ENCODE data around the gene MBD5.

Gene MBD5

DNA sequence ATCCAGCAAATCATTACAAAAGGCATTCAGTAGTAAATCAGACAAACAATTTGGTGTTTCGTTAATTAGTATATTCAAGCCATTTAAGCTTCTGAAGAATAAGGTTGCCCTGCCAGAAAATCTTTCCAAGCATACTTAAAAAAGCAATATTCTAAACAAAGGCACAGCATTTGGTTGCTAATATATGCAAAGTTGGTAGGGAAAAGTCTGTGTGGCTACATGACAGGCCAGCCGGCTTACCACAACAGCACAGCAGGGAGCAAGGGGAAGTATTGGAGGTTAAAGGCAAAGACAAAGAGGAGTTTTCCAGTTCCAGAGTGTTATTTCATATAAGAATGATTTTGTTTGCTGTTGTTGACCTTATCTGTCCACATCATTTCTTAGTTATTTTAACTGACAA is 282.3 kb downstream of the MBD5 start:
- no peak for DNase-seq (ENCODE audit: low spot score)

DNA sequence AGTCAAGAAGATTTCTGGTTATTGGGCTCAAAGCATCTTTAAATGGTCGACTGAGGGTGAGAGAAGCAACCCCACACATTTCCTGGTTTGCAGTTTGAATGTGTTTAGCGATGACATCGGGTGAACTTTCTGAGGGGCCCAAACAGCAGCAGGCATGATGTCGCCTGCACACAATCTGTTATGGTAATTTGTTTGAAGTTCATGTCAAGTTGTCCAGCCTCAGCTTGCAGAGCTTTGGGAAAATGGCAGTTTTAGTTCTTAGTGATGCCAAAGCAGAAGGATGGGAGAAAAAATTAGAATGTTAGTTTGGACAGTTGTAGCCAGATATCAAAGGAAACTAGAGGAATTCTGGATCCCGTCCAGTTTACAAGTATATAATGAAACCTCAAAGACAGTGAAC is 284.6 kb downstream of the MBD5 start:
- DNase-seq (ENCODE audit: low spot score): no peak

DNA sequence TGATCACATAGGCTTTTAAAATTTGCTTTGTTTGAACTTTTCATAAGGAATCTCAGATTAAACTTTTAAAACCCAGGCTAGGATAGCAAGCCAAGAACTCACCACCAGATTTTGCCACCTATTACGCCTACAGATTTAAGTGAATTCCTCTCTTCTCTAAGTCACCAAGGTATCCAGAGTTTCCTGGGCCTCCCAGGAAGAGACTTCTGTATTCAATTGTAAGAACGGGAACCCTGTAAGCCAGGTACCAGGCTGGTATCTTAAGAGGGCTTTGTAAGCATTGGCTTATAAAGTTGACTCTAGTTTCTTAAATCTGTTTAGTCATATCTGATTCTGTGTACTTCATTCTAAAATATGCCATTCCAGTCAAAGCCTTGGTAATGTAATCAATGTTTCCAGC is 285.1 kb downstream of the MBD5 start:
- DNase-seq (ENCODE audit: low spot score): no peak

DNA sequence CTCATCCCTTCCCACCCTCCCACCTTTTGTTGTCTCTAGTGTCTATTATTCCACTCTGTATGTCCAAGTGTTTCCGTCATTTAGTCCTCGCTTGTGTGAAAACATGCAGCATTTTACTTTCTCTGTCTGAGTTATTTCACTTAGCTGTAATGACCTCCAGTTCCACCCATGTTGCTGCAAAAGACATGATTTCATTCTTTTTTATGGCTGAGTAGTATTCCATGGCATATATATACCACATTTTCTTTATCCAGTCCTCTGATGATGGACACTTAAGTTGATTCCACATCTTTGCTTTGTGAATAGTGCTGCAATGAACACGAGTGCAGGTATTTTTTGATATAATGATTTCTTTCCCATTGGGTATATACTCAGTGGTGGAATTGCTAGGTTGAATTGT is 296.7 kb downstream of the MBD5 start:
- no peak for DNase-seq (ENCODE audit: low spot score)

DNA sequence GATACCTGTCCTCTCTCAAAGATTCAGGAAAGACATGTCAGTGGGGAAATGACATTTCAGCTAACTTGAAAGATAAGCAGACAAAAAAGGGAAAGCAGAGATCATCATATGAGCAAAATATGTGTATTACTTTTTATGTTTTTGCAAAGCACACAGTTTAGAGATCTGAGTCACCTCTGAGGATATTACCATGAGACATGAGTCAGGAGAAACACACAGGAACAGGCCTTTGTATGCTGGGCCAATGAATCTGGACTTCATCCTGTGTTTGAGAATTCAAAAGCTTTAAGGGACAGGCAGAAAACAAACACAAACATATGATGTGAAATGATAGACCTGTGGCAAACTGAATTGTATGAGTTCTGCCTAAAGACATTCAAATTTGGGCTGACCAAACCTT is 317.6 kb downstream of the MBD5 start:
- DNase-seq (ENCODE audit: low spot score): no peak

DNA sequence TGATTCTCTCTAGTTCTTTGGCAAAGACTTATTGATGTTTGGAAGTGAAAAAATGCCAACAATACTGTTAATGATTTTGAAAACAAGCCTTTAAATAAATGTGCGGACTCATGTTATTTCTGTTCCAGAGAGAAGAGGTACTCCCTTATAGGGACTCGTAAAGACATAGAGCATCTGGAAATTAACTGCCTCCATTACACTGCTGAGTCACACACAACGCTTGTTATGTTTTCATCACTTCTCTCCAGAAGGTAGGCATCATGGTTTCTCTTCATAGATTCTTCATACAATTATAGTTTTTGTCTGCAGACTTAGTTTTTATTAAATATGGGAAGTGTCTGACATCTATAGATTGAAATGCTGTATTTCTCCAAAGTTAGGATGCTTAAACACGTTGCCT is 321.2 kb downstream of the MBD5 start:
- DNase-seq (ENCODE audit: low spot score): no peak

DNA sequence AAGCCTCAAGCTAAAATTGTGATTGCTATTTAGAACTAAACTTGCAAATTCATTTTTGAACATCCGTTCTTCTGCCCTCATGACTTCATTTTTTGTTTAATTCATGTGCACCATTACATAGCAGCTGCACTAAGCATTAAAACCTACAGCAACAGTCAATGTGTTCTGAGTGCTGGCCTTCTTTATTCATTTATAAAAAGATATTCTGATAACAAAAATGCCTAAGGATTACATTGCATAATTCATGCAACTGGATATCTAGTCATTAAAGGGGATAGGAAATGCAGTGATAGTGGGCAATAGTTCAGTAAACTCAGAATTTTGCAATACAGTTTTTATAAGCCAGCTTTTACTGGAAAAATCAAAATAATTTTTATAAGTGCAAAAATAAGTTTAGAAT is 329.3 kb downstream of the MBD5 start:
- DNase-seq (ENCODE audit: low spot score): no peak

DNA sequence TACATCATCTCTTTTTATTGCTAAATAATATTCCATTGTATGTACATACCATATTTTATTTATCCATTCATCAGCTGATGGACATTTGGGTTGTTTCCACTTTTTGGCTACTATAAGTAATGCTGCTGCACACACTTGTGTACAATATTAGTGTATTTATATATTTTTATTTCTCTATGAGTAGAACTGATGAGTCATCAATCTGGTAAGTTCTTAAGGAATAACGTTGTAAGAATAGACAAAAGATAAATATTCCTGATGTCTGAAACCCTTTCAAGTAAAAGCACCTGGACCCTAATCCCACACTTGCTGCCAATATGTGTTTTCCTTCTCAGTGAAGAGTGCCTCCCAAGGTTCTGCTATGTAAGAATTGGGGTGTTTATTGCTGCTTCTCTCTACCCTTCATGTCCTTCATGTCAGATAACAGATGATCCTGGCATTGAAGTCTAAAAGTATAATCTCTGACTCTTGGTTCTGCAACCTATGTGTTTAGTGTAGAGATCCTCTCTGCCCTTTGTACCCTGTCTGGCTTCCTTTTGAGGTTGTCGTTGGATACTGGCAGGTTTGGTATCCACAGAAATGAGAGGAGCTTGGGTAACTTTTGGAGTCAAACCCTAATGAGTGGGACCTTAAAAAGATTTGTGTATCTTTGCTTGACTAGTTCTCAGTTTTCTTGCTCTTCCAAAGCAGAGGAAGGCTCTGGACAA is 330.7 kb downstream of the MBD5 start:
- no peak for DNase-seq (ENCODE audit: low spot score)

DNA sequence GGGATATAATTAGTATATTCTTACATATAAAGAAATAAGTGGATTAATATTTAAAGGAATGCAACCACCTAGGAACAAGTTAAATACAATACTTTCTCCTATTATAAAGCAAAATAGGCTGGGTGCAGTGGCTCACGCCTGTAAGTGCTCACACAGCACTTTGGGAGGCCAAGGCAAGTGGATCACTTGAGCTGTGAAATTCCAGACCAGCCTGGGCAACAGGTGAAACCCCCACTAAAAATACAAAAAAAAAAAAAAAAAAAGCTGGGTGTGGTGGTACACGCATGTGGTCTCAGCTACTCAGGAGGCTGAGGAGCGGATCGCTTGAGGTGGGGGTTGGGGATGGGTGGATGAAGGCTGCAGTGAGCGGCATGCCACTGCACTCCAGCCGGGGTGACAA is 337.5 kb downstream of the MBD5 start:
- DNase-seq (ENCODE audit: low spot score): no peak

DNA sequence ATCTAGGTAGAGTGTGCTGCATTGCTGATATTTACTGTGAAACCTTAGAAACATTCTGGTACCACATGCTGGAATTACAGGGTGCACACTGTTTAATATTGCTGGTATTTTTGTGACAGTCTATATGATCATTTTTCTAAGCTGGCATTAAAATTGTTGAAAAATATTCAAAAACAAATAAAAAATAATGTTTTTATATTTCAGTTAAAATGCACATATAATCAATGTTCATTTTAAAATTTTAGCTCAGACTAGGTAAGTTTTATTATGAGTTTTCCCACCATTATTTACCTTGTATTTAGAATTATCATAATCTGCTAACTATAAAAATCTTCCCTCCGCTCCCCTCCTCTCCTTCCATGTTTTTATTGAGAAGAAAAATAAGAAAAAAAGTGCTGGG is 339.8 kb downstream of the MBD5 start:
- no peak for DNase-seq (ENCODE audit: low spot score)

DNA sequence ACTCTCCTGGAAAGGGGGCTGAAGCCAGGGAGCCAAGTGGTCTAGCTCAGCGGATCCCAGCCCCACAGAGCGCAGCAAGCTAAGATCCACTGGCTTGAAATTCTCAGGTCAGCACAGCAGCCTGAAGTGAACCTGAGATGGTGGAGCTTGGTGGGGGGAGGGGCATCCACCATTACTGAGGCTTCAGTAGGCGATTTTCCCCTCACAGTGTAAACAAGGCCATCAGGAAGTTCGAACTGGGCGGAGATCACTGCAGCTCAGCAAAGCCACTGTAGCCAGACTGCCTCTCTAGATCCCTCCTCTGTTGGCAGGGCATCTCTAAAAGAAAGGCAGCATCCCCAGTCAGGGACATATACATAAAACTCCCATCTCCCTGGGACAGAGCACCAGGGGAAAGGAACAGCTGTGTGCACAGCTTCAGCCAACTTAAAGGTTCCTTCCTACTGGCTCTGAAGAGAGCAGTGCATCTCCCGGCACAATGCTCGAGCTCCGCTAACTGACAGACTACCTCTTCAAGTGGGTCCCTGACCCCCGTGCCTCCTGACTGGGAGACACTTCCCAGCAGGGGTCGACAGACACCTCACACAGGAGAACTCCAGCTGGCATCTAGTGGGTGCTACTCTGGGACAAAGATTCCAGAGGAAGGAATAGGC is 341.4 kb downstream of the MBD5 start:
- DNase-seq (ENCODE audit: low spot score): no peak

DNA sequence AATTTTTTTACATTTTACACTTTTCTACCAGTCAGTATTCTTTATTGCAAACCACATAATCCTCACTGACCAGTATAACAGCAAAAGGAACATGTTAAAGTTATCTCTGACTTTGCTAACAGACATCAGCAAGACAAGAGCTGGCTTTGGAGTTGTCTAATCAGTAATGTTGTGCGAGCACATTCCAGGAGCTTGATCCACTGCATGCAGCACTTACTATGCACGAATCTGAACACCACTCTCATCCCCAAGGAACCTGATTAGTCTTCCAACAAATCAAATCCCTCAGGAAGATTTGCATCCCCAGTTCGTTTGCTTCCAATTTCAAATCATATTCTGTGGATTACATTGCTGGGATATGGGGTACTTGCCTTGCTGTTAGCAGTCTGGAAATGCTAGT is 354.3 kb downstream of the MBD5 start:
- DNase-seq (ENCODE audit: low spot score): no peak

DNA sequence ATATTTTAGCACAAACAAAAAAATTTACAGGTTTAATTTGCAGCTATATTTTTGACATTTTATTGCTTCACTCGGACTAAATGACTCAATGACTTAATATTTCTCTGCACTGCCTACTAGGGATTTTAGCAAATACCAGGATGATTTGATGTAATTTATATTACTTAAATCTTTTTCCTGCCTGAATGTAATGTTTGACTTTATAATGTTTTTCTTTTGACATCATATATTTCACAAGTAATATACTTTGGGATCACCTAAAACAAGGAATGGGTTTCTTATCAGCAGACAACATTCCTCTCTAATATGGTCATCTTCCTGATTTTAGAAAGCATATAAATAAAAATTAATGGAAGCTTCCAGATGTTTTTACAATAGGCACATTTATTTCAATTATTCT is 370.4 kb downstream of the MBD5 start:
- DNase-seq (ENCODE audit: low spot score): no peak

DNA sequence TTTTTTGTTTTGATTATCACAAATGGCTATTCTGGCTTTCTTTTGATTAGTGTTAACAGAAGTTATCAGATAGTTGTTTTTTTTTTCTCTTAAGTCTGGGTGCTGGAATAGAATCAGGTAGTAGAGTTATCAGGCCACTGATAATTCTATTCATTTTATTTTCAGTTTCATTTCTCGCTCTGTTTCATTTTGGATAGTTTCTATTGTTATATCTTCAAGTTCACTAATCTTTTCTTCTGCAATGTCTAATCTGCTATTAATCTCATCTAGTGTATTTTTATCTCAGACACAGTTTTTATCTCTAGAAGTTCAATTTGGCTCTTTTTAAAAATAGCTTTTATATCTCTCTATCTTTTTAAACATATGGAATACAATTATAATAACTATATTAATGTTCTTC is 381.9 kb downstream of the MBD5 start:
- no peak for DNase-seq (ENCODE audit: low spot score)

DNA sequence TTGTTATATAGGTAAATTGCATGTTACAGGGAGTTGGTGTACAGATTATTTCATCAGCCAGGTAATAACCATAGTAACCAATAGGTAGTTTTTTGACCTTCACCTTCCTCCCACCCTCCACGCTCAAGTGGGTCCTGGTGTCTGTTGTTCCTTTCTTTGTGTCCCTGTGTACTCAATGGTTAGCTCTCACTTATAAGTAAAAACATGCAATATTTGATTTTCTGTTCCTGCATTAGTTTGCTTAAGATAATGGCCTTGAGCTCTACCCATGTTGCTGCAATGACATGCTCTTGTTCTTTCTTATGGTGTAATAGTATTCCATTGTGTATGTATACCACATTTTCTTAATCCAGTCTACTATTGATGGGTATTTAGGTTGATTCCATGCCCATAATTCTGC is 390.0 kb downstream of the MBD5 start:
- no peak for DNase-seq (ENCODE audit: low spot score)

DNA sequence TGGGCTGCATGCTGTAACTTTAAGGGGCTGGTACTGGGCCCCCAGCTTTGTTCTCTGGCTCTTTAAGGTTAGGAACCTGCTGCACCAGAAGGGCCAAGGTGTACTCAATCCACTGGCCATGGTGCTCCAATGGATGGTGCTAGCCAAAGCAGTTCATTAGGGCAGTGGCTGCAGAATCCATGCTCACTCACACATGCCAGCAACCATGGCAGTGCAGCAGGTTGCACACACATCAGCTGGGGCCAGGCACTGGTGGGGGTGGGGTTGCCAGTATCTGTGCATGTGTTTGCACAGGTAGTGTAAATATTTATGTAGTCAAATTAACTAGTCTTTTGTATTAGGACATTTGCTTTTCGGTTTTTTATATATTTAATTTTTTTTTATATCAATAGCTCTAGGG is 395.4 kb downstream of the MBD5 start:
- DNase-seq (ENCODE audit: low spot score): no peak

DNA sequence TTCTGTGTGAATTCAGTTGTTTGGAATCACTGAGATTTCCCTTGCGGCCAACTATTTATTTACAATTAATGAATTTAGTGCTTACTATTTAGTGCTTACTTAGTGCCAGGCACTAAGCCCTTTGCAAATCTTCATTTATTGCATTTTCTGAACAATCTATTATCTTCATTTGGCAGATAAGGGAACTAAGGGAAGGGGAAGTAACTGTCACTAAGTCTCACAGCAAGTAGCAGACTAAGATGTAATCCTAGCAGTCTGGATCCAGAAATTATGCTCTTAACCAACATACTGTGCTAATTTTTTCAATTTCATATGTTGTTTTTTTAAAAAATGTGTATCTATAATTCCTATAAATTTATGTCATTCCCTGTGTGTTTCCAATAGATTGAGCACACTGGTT is 409.2 kb downstream of the MBD5 start:
- DNase-seq (ENCODE audit: low spot score): no peak

DNA sequence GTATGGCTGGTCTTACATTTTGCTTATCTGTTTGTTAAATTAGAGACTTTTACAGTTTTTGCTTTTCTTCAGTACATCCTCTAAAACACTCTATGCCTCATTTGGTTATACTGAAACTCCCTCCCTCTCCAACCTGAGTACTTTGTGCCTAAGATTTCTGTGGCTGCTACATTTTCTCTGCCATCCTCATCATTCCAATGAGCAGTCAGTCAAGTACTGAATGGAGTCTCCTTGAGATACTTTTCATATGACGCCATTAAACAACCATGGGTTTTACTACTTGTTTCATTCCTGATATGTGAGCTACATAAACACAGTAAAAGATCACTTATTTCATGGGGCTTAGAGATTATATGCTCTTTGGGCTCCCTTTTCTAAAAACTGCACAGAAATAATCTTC is 427.0 kb downstream of the MBD5 start:
- no peak for DNase-seq (ENCODE audit: low spot score)

DNA sequence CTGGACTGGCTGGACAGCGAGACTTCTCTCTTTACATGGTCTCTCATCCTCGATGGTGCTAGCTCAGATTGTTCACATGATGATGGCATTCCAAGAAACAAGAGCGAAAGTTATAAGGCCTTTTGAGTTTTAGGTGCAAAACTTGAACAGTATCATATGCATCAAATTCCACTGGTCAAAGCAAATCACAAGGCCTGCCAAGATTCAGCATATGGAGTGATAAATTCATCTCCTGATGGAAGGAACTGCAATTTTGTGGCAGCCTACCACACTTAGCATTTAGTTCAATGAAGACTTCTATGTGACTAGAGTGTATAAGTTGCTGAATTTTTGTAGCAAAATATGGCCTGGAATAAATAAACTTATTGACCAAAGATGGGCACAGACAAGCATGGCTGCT is 429.6 kb downstream of the MBD5 start:
- DNase-seq (ENCODE audit: low spot score): no peak

DNA sequence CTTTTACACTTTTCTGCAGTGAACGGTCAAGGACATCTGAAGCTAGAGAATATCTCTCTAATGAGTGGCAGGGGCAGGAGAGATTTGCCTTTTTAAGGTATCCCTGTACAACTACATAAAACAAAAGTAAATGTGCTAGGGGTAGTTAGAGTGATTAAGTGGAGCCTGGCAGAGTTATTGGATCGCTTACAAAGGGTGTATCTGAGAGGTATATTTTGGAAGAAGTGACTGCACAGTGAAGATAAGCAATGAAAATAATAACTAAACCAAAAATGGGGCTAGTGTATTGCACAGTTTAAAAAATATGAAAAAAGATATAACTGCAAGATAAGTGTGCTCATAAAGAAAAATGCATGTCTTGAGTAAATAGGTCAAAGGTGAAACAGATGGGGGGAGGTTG is 430.2 kb downstream of the MBD5 start:
- DNase-seq (ENCODE audit: low spot score): no peak

DNA sequence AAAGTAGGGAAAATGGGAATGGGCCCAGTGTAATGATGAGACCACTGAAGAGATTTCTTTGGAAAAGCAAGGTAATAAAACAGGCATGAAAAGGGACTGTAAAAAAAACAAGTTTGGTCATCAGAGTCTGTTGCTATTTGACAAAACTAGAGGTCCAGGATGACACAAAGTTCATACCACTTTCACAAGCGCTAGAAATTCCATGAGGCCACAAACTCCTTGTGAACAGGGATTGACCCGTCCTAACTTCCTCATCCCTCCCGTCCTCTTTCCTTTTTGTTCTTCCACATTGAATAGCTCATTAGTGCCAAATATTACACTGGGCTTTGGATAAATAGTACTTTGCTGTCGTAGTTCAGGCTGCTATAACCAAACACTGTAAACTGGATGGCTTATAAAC is 434.9 kb downstream of the MBD5 start:
- no peak for DNase-seq (ENCODE audit: low spot score)

DNA sequence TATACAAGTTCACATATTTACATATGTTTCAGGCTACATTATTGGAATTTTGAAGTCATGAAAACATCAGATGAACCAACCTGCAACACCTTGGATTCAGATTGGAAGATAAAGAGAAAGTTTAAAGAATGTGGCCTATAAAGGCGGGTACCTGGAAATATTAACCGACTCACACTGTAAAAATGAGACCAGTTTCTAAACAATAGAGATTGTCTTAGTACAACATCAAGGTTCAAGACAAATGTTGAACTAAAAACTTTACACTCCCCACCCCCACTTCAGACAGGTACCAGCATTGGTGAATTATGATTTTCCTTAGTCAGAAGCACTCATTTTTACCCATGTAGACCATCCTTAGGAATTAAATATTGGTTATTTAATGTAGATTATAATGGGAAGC is 437.3 kb downstream of the MBD5 start:
- no peak for DNase-seq (ENCODE audit: low spot score)

DNA sequence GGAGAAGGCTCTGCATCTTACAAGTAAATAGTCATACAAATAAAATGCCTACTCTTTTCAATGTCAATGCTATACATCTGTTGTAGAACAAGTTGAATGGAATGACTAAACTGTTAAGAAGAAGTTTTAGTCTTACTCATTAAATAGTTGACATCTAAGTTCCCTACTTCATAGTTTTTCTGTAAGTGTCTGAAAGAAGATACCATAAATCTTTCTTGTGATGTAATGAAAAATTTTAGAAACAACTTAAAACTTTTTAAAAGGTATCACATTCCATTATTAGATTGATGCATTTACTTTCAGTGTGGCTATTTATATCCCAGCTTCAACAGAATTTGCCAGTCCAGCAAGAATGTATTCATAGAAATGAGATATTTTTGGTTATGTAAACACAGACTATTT is 438.5 kb downstream of the MBD5 start:
- DNase-seq (ENCODE audit: low spot score): no peak

DNA sequence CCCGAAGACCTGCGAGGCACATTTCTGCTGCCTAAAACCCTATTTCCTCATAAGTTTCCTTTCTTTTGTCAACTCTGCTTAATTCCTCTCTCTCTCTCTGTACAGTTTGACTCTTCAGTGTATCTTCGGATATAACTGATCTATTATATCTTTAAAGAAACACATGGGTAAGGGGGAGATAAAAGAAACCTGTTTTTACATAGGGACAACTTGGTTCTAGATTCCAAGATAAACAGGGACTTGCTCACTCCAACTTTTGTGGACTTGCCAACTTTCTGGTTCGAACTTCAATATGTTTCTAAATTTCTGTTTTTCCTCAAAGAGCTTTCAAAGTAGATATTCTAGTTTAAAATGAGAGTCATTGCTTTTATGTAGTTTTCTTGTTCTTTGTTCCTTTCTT is 441.0 kb downstream of the MBD5 start:
- no peak for DNase-seq (ENCODE audit: low spot score)

Measured in SW480 (cell line).